HCT116 (cell line): ENCODE measurements around the gene USP46. TPM values are rescaled to one million over a fixed set of nuclear protein-coding genes. Genes with fewer than 3 reads are reported as not detected.

ENCODE experiments used
- ATAC-seq: fragments of 200-7000 bp; cut with Tn5 transposase; 2 replicates; pipeline ENCODE4 v1.9.1; 2020; ENCODE audit warnings: mild to moderate bottlenecking, moderate library complexity
- BruUV-seq: library from RNA; stranded (reverse); fragments of 400-500 nt; replicated peaks from 2 replicates; lab custom pipeline; 2021; lab: Mats Ljungman, UMichigan
- CTCF ChIA-PET: fragments of 300-600 bp; sonication (Branson Sonifier 250); formaldehyde crosslinking; loops from one replicate; lab custom pipeline; 2021; ENCODE audit warnings: antibody characterized with exemption; lab: Charles Lee
- POLR2A ChIA-PET: fragments of 300-600, 350-600 bp; sonication (Branson Sonifier 250); formaldehyde crosslinking; loops from one replicate; lab custom pipeline; 2021; ENCODE audit warnings: antibody characterized with exemption; lab: Charles Lee
- RAD21 ChIA-PET, 2 experiments: fragments of 300-600 bp; sonication (Branson Sonifier 250); formaldehyde crosslinking; loops; one replicate each; lab custom pipeline; 2023; ENCODE audit warnings: low total read pairs in 2 of 2; ENCODE audit not compliant: uncharacterized antibody in 2 of 2, unreplicated experiment in 2 of 2, low non-redundant PET in 1 of 2; lab: Charles Lee
- DNase-seq: peaks from one replicate; pipeline ENCODE4 v3.0.0-alpha.2; 2010; ENCODE audit warnings: low read depth, low spot score
- H2AFZ ChIP-seq: fragments of 200-600 bp; shearing (Covaris generic), sonication (generic); 2 replicates; pipeline ENCODE4 v1.6.1; 2017; ENCODE audit warnings: low read depth, mixed run types, mixed read lengths, antibody characterized with exemption, low read length; ENCODE audit not compliant: poor library complexity, severe bottlenecking
- H3K27ac ChIP-seq: 2 replicates; pipeline ENCODE4 v1.5.1; 2012; ENCODE audit warnings: low read depth, low read length
- H3K27me3 ChIP-seq: fragments of 200-600 bp; sonication (generic); 2 replicates; pipeline ENCODE4 v1.6.1; 2016; ENCODE audit warnings: mixed run types, low read length, mixed read lengths; ENCODE audit not compliant: insufficient read depth
- H3K36me3 ChIP-seq, 2 experiments: fragments of 200-500 bp in 1 of 2; fragments of 200-600 bp in 1 of 2; sonication (Bioruptor generic) in 1 of 2; sonication (generic) in 1 of 2; 2 replicates each; pipeline versions ENCODE4 v1.5.1 to v1.6.1; 2014 to 2016; ENCODE audit warnings: low read length in 2 of 2, inconsistent platforms in 1 of 2, mixed read lengths in 1 of 2, mixed run types in 1 of 2; ENCODE audit not compliant: insufficient read depth in 2 of 2, control insufficient read depth in 1 of 2
- H3K4me1 ChIP-seq, 2 experiments: fragments of 200-600 bp in 1 of 2; sonication (generic) in 1 of 2; 2 replicates each; pipeline versions ENCODE4 v1.5.1 to v1.6.1; 2012 to 2017; ENCODE audit warnings: low read length in 2 of 2, inconsistent platforms in 1 of 2, mild to moderate bottlenecking in 1 of 2, mixed read lengths in 1 of 2, mixed run types in 1 of 2, moderate library complexity in 1 of 2; ENCODE audit not compliant: insufficient read depth in 2 of 2, control insufficient read depth in 1 of 2
- H3K4me2 ChIP-seq: fragments of 200-600 bp; sonication (generic); 2 replicates; pipeline ENCODE4 v1.6.1; 2017; ENCODE audit warnings: mixed run types, low read length, mixed read lengths
- H3K4me3 ChIP-seq, 2 experiments: fragments of 200-600 bp in 1 of 2; sonication (generic) in 1 of 2; replicated peaks in 1 of 2; 2 replicates each; pipeline ENCODE4 v1.5.1; 2011 to 2016; ENCODE audit warnings: low read length in 2 of 2, control low read depth in 1 of 2, low read depth in 1 of 2, mild to moderate bottlenecking in 1 of 2, mixed read lengths in 1 of 2, mixed run types in 1 of 2
- H3K79me2 ChIP-seq: fragments of 200-600 bp; sonication (generic); 2 replicates; pipeline ENCODE4 v1.6.1; 2017; ENCODE audit warnings: mild to moderate bottlenecking, mixed run types, low read length, moderate library complexity, mixed read lengths; ENCODE audit not compliant: insufficient read depth
- H3K9ac ChIP-seq: fragments of 200-600 bp; sonication (generic); 2 replicates; pipeline ENCODE4 v1.6.1; 2016; ENCODE audit warnings: low read length, mixed read lengths
- H3K9me2 ChIP-seq: fragments of 200-600 bp; sonication (generic), shearing (Covaris generic); 2 replicates; pipeline ENCODE4 v1.6.1; 2017; ENCODE audit warnings: mixed run types, mild to moderate bottlenecking, moderate library complexity; ENCODE audit not compliant: insufficient read depth
- H3K9me3 ChIP-seq, 2 experiments: fragments of 200-500 bp in 1 of 2; fragments of 200-600 bp in 1 of 2; sonication (Bioruptor generic) in 1 of 2; sonication (generic) in 1 of 2; 2 replicates each; pipeline ENCODE4 v1.6.1; 2014 to 2017; ENCODE audit warnings: low read length in 2 of 2, mixed read lengths in 2 of 2, inconsistent platforms in 1 of 2, low read depth in 1 of 2, mild to moderate bottlenecking in 1 of 2, mixed run types in 1 of 2, moderate library complexity in 1 of 2; ENCODE audit not compliant: control insufficient read depth in 1 of 2, insufficient read depth in 1 of 2
- H4K20me1 ChIP-seq: fragments of 200-600 bp; sonication (generic), shearing (Covaris generic); 2 replicates; pipeline ENCODE4 v1.6.1; 2017; ENCODE audit warnings: mixed run types, mild to moderate bottlenecking, moderate library complexity; ENCODE audit not compliant: insufficient read depth
- CBX3 ChIP-seq: IDR thresholded peaks from 2 replicates; pipeline ENCODE4 v1.6.1; 2012; ENCODE audit warnings: low read depth
- CTCF ChIP-seq, 3 experiments: fragments of 200-600 bp in 1 of 3; sonication (generic) in 1 of 3; IDR thresholded peaks in 2 of 3; conservative IDR thresholded peaks in 1 of 3; 2 replicates each; pipeline ENCODE4 v1.5.1; 2012 to 2017; ENCODE audit warnings: low read depth in 2 of 3, low read length in 2 of 3, antibody characterized with exemption in 1 of 3, borderline replicate concordance in 1 of 3, control low read depth in 1 of 3, mild to moderate bottlenecking in 1 of 3, mixed read lengths in 1 of 3, mixed run types in 1 of 3, moderate library complexity in 1 of 3; ENCODE audit not compliant: insufficient read depth in 1 of 3
- EGR1 ChIP-seq: IDR thresholded peaks from 2 replicates; pipeline ENCODE4 v1.6.1; 2012; ENCODE audit warnings: low read depth
- ELF1 ChIP-seq: IDR thresholded peaks from 2 replicates; pipeline ENCODE4 v1.6.1; 2012; ENCODE audit warnings: low read depth, borderline replicate concordance
- EZH2 ChIP-seq: fragments of 200-600 bp; sonication (generic); IDR thresholded peaks from 2 replicates; pipeline ENCODE4 v1.6.1; 2017; ENCODE audit warnings: antibody characterized with exemption, mixed run types
- JUND ChIP-seq: IDR thresholded peaks from 2 replicates; pipeline ENCODE4 v1.6.1; 2012
- MAX ChIP-seq: IDR thresholded peaks from 2 replicates; pipeline ENCODE4 v1.6.1; 2012
- POLR2A ChIP-seq: IDR thresholded peaks from 2 replicates; pipeline ENCODE4 v1.7.0; 2011; ENCODE audit warnings: borderline replicate concordance; ENCODE audit not compliant: insufficient read depth, insufficient read length; ENCODE audit errors: extremely low read depth
- POLR2AphosphoS5 ChIP-seq: IDR thresholded peaks from 2 replicates; pipeline ENCODE4 v1.6.1; 2011; ENCODE audit warnings: mild to moderate bottlenecking, low read depth, low read length, moderate library complexity
- RAD21 ChIP-seq: IDR thresholded peaks from 2 replicates; pipeline ENCODE4 v1.6.1; 2012; ENCODE audit warnings: low read depth, mild to moderate bottlenecking
- REST ChIP-seq: IDR thresholded peaks from 2 replicates; pipeline ENCODE4 v1.6.1; 2012; ENCODE audit warnings: low read depth
- SP1 ChIP-seq: IDR thresholded peaks from 2 replicates; pipeline ENCODE4 v1.6.1; 2012; ENCODE audit warnings: low read depth
- SRF ChIP-seq: IDR thresholded peaks from 2 replicates; pipeline ENCODE4 v1.6.1; 2012; ENCODE audit warnings: low read depth
- YY1 ChIP-seq: IDR thresholded peaks from 2 replicates; pipeline ENCODE4 v1.6.1; 2011; ENCODE audit warnings: low read length, low read depth, moderate library complexity, mild to moderate bottlenecking; ENCODE audit not compliant: insufficient replicate concordance; ENCODE audit errors: extremely low read depth
- ZFX ChIP-seq: fragments of 450-650 bp; IDR thresholded peaks from 2 replicates; pipeline ENCODE4 v1.6.1; 2017
- ZNF274 ChIP-seq: fragments of 200-500 bp; sonication (Bioruptor generic); IDR thresholded peaks from 2 replicates; pipeline ENCODE4 v1.6.1; 2014; ENCODE audit warnings: mild to moderate bottlenecking, low read depth, low read length, inconsistent platforms
- intact Hi-C: fragments of 100-400 bp; cut with micrococcal nuclease; formaldehyde crosslinking; loops from 2 replicates; pipeline ENCODE4 v1.10.0; 2022
- total RNA-seq: library from RNA; stranded (reverse); gene quantifications from one replicate; pipeline ENCODE4 v1.2.1, GENCODE V29; 2021; ENCODE audit not compliant: unreplicated experiment

USP46 gene
- total RNA-seq, 1 experiment from 2014 or later = 36.6 TPM

- H3K4me3 ChIP-seq = no peak overlapping the region
- ATAC-seq = peak; percentile 42; the same call in 1 of the 2 replicates
- no peak overlapping the region for H2AFZ ChIP-seq
- TF ChIP-seq ZNF274 (no peak), YY1 (no peak)
- TF ChIP-seq, all 23 proteins: peak for 0
- ChIA-PET RAD21 (no interaction called here), POLR2A (no interaction called here), CTCF (no interaction called here)
- peak overlapping the region; percentile 7; the same call in 1 of the 2 replicates for H3K4me2 ChIP-seq
- H3K9ac ChIP-seq = no peak overlapping the region
- H3K4me1 ChIP-seq = peaks cover 11 to 26% of the 10 kb centered on the region in 2 experiments
- H3K36me3 ChIP-seq = no peaks in the 10 kb centered on the region; a peak in 1 of 4 replicates
- intact Hi-C loops = no loop called here
- no peaks in the 10 kb centered on the region for H3K9me3 ChIP-seq
- no TSS peak for BruUV-seq
- no peaks in the 10 kb centered on the region for H3K9me2 ChIP-seq
- no peaks in the 10 kb centered on the region for H4K20me1 ChIP-seq
- no peak for DNase-seq
- no peak overlapping the region for H3K27ac ChIP-seq
- no peaks in the 10 kb centered on the region for H3K27me3 ChIP-seq
- peaks cover 34% of the 10 kb centered on the region for H3K79me2 ChIP-seq
Measured at GRCh38 chr4:52633846-52634245, 25.3 kb downstream of the USP46 start.

GRCh38 chr4:52628974-52629373 lies 30.1 kb downstream of the USP46 start:
- H3K9me2 ChIP-seq = no peaks in the 10 kb centered on the region
- ChIA-PET RAD21 (no interaction called here), CTCF (no interaction called here), POLR2A (no interaction called here)
- H3K27ac ChIP-seq = no peak overlapping the region
- no peak overlapping the region for H3K4me2 ChIP-seq
- H4K20me1 ChIP-seq = no peaks in the 10 kb centered on the region
- H3K9ac ChIP-seq = no peak overlapping the region
- H2AFZ ChIP-seq = no peak overlapping the region
- H3K4me1 ChIP-seq = peaks cover 5 to 10% of the 10 kb centered on the region in 2 experiments
- DNase-seq = no peak
- no peaks in the 10 kb centered on the region for H3K9me3 ChIP-seq
- H3K79me2 ChIP-seq = peaks cover 4% of the 10 kb centered on the region; the same call in 1 of the 2 replicates
- no peak for ATAC-seq
- intact Hi-C loops = no loop called here
- H3K36me3 ChIP-seq = peaks cover 0 to 15% of the 10 kb centered on the region in 2 experiments; a peak in 2 of 4 replicates
- H3K27me3 ChIP-seq = no peaks in the 10 kb centered on the region
- BruUV-seq = no TSS peak
- H3K4me3 ChIP-seq = no peak overlapping the region
- no peak for TF ChIP-seq ELF1
- no peak for TF ChIP-seq RAD21
- no peak for TF ChIP-seq ZNF274
- no peak for TF ChIP-seq ZFX
- TF ChIP-seq POLR2AphosphoS5 = no peak
- TF ChIP-seq EZH2 = no peak
- TF ChIP-seq REST = no peak
- TF ChIP-seq CBX3 = no peak
- no peak for TF ChIP-seq POLR2A
- no peak for TF ChIP-seq MAX
- no peak for TF ChIP-seq CTCF (IDR thresholded peaks at IDR 0.05 in 2 of 3, conservative IDR thresholded peaks at IDR 0.05 in 1 of 3; ENCODE audit: borderline replicate concordance in 1 of 3, insufficient read depth in 1 of 3, low read depth in 2 of 3, low read length in 2 of 3)
- no peak for TF ChIP-seq EGR1
- no peak for TF ChIP-seq JUND
- TF ChIP-seq SRF = no peak
- no peak for TF ChIP-seq SP1
